ENCODE measurements around the gene GALNS.

DNA sequence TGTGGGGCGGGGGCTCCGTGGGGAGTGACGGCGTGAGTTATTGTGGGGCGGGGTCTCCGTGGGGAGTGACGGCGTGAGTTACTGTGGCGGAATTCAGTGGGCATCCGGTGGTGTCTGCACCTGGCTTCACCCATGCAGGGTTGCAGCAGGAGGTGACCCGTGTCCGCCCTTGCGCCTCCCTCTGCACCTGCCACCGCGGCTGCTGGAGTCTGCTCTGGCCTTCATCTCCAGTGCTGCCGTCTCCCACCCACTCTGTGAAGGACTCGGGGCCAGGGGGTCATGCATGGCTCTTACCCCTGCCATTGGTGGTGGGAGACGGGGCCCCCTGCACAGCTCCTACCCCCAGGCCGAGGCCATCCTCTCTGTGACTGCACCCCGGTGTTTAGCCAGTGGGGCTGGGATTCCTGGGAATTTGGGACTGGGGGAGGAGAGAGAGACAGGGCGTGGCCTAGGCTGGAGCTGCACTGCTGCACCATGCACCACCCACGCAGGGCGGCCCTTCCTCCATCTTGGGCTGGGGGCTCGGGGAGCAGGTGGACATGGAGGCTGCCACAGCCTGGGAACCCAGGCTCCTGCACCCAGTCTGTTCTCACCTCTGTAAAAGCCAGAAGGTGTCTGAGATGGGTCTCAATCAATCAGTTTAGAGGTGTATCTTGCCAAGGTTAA lies 11.0 kb upstream of the GALNS start:
- TF ChIP-seq ZNF10 (CRISPR knock-in tag; IDR thresholded peaks at IDR 0.05; ENCODE audit: borderline replicate concordance, low read depth) (no peak), ZNF256 (CRISPR knock-in tag; conservative IDR thresholded peaks at IDR 0.05) (no peak), ZNF3 (CRISPR knock-in tag; IDR thresholded peaks at IDR 0.05) (no peak)
- TF ChIP-seq, protein P1, sequence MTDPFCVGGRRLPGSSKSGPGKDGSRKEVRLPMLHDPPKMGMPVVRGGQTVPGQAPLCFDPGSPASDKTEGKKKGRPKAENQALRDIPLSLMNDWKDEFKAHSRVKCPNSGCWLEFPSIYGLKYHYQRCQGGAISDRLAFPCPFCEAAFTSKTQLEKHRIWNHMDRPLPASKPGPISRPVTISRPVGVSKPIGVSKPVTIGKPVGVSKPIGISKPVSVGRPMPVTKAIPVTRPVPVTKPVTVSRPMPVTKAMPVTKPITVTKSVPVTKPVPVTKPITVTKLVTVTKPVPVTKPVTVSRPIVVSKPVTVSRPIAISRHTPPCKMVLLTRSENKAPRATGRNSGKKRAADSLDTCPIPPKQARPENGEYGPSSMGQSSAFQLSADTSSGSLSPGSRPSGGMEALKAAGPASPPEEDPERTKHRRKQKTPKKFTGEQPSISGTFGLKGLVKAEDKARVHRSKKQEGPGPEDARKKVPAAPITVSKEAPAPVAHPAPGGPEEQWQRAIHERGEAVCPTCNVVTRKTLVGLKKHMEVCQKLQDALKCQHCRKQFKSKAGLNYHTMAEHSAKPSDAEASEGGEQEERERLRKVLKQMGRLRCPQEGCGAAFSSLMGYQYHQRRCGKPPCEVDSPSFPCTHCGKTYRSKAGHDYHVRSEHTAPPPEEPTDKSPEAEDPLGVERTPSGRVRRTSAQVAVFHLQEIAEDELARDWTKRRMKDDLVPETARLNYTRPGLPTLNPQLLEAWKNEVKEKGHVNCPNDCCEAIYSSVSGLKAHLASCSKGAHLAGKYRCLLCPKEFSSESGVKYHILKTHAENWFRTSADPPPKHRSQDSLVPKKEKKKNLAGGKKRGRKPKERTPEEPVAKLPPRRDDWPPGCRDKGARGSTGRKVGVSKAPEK (CRISPR knock-in tag; IDR thresholded peaks at IDR 0.05; ENCODE audit: borderline replicate concordance): no peak
